Measurements from ENCODE around the gene COL20A1. TPM values are rescaled to one million over a fixed set of nuclear protein-coding genes. Genes with fewer than 3 reads are reported as not detected.
"Not testable (repeated sequence)": the region's sequence is repeated elsewhere in the genome, so short reads cannot be mapped to it uniquely, and the experiment has no call there.

The COL20A1 gene
- polyA plus RNA-seq, 3 donors = 0.26 to 1.0 (median 0.64) TPM

GRCh38 chr20:63297796-63298572, 5.0 kb downstream of the COL20A1 start:
- DNase-seq (ENCODE audit: extremely low read depth in 1 of 11, low read depth in 9 of 11, low spot score in 4 of 11) = no peak

GRCh38 chr20:63298731-63299312, 5.8 kb downstream of the COL20A1 start:
- DNase-seq (ENCODE audit: extremely low read depth in 1 of 11, low read depth in 9 of 11, low spot score in 4 of 11) = no peak

- no peak for DNase-seq (ENCODE audit: extremely low read depth in 1 of 11, low read depth in 9 of 11, low spot score in 4 of 11)
Observed at GRCh38 chr20:63301671-63302070, 8.7 kb downstream of the COL20A1 start.

DNA sequence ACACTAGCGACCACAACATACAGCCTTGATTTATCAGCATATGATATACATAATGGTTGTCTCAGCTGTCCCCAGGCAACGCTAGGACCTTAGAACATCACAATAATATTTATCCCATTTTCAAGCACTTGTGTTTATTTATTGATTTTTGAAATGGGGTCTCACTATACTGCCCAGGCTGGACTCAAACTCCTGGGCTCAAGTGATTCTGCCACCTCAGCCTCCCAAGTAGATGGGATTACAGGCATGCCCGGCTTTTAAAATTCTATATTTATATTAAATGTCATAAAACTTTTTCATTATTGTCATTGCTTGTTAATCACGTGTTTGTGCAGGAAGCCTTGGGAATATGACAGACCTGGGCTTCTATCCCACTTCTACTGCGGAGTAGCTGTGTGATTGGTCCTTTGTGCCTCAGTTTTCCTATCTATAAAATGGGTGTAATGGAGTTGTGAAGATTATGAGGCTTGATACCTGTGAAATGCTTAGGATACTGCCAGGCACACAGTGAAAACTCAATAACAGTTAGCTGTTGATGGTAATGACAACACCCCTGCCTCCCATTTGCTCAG, 10.2 kb downstream of the COL20A1 start:
- no peak for DNase-seq (ENCODE audit: extremely low read depth in 1 of 11, low read depth in 9 of 11, low spot score in 4 of 11)

GRCh38 chr20:63305393-63305792, 12.4 kb downstream of the COL20A1 start:
- no peak for DNase-seq (ENCODE audit: extremely low read depth in 1 of 11, low read depth in 9 of 11, low spot score in 4 of 11)

- DNase-seq (ENCODE audit: extremely low read depth in 1 of 11, low read depth in 9 of 11, low spot score in 4 of 11) = not testable (repeated sequence)
Observed at GRCh38 chr20:63305933-63306672, 13.1 kb downstream of the COL20A1 start.

- DNase-seq (ENCODE audit: extremely low read depth in 1 of 11, low read depth in 9 of 11, low spot score in 4 of 11) = no peak
Observed at GRCh38 chr20:63306673-63307537, 13.9 kb downstream of the COL20A1 start.

GRCh38 chr20:63307538-63308217, 14.7 kb downstream of the COL20A1 start:
- no peak for DNase-seq (ENCODE audit: extremely low read depth in 1 of 11, low read depth in 9 of 11, low spot score in 4 of 11)

GRCh38 chr20:63308218-63308911, 15.4 kb downstream of the COL20A1 start:
- no peak for DNase-seq (ENCODE audit: extremely low read depth in 1 of 11, low read depth in 9 of 11, low spot score in 4 of 11)

- DNase-seq (ENCODE audit: extremely low read depth in 1 of 11, low read depth in 9 of 11, low spot score in 4 of 11) = peak in 2 of 11 donors; percentile 45 to 47
Observed at GRCh38 chr20:63309261-63310071, 16.5 kb downstream of the COL20A1 start.

GRCh38 chr20:63310265-63310991, 17.4 kb downstream of the COL20A1 start:
- DNase-seq (ENCODE audit: extremely low read depth in 1 of 11, low read depth in 9 of 11, low spot score in 4 of 11) = no peak

DNA sequence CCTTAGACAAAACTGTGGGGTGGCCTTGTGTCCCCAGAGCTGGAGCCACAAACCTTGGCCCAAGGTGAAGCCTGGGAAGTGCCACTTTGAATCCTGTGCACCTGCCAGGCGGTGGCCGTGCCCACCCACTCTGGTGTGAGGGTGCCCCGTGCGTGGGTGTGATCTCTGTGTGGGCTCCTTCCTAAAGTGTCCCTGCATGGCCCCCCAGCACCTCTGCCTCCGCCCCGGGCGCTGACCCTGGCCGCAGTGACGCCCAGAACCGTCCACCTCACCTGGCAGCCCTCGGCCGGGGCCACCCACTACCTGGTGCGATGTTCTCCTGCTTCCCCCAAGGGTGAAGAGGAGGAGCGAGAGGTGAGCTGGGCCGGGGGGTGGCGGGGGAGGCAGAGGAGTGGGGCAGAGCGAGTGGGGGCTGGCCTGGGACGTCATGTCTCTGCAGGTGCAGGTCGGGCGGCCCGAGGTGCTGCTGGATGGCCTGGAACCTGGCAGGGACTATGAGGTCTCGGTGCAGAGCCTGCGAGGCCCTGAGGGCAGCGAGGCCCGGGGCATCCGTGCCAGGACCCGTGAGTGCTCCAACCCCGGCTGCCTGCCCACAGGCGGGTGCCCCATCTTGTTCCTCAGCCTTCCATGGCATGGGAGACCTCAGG, 18.3 kb downstream of the COL20A1 start:
- no peak for DNase-seq (ENCODE audit: extremely low read depth in 1 of 11, low read depth in 9 of 11, low spot score in 4 of 11)

- no peak for DNase-seq (ENCODE audit: extremely low read depth in 1 of 11, low read depth in 9 of 11, low spot score in 4 of 11)
Observed at GRCh38 chr20:63311833-63312243, 18.9 kb downstream of the COL20A1 start.

DNA sequence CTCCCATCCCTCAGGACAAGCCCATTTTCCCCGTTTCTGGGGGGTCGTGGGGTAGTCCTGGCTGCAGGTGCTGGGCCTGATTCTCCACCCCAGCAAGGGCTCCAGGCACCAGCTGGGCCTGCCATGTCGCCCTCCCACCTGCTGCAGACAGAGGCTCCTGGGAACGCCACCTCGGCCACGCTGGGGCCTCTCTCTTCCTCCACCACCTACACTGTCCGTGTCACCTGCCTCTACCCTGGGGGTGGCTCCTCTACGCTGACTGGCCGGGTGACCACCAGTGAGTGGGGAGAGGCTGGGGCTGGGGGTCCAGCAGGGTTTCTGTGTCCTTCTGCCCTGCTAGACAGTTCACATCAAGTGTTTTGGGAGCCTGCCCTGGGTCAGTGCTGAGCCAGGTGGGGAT, 19.3 kb downstream of the COL20A1 start:
- no peak for DNase-seq (ENCODE audit: extremely low read depth in 1 of 11, low read depth in 9 of 11, low spot score in 4 of 11)

DNA sequence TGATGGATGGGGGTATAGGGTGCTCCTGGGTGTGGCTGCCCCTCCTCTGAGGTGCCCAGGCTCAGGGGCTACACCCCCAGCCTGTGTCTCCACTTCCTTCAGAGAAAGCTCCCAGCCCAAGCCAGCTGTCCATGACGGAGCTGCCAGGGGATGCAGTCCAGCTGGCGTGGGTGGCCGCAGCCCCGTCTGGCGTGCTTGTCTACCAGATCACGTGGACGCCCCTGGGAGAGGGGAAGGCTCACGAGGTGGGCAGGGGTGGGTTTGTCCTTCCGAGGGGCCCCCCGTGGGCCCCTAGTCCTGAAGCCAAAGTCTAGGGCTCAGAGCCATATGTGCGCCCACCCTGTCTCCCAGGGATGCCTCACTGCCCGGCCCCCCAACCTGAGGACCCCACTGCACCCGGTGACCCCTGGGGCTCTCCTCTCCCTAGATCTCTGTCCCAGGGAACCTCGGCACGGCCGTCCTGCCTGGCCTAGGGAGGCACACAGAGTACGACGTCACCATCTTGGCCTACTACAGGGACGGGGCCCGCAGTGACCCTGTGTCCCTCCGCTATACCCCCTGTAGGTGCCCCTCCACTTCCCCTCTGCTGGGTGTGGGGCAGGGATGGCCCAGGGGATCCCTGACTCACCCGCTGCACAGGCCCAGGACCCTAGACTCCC, 19.8 kb downstream of the COL20A1 start:
- DNase-seq (ENCODE audit: extremely low read depth in 1 of 11, low read depth in 9 of 11, low spot score in 4 of 11) = peak in 7 of 11 donors; percentile 54 to 76 (median 62)

Data from renal cortex interstitium (tissue), 11 donors.